SJCRH30 (cell line): ENCODE measurements around the gene TMEM222. TPM values are rescaled to one million over a fixed set of nuclear protein-coding genes. Genes with fewer than 3 reads are reported as not detected.

Source experiments
- DNase-seq, 2 experiments: peaks; one replicate each; pipeline ENCODE4 v3.0.0-alpha.2; 2015 to 2020
- H3K27ac ChIP-seq: fragments of 250-450 bp; sonication (Bioruptor Pico); 2 replicates; pipeline ENCODE4 v1.5.1; 2020; ENCODE audit warnings: mild to moderate bottlenecking, moderate library complexity
- H3K27me3 ChIP-seq: fragments of 250-450 bp; sonication (Bioruptor Pico); 2 replicates; pipeline ENCODE4 v1.5.1; 2020; ENCODE audit warnings: mild to moderate bottlenecking, moderate library complexity
- H3K36me3 ChIP-seq: fragments of 250-450 bp; sonication (Bioruptor Pico); 2 replicates; pipeline ENCODE4 v1.5.1; 2020; ENCODE audit warnings: mild to moderate bottlenecking, moderate library complexity
- H3K4me1 ChIP-seq: fragments of 250-450 bp; sonication (Bioruptor Pico); 2 replicates; pipeline ENCODE4 v1.5.1; 2020; ENCODE audit warnings: mild to moderate bottlenecking, moderate library complexity
- H3K4me3 ChIP-seq: fragments of 250-450 bp; sonication (Bioruptor Pico); 2 replicates; pipeline ENCODE4 v1.5.1; 2020; ENCODE audit warnings: mild to moderate bottlenecking, moderate library complexity
- H3K9me3 ChIP-seq: fragments of 250-450 bp; sonication (Bioruptor Pico); replicated peaks from 2 replicates; pipeline ENCODE4 v1.5.1; 2020; ENCODE audit warnings: mild to moderate bottlenecking, moderate library complexity
- total RNA-seq: library from RNA; depleted of rRNA; stranded (reverse); fragments of >200 nt; shearing (Covaris generic); gene quantifications from 2 replicates; pipeline ENCODE4 v1.2.3, GENCODE V29; 2014

TMEM222 gene
- total RNA-seq, 1 experiment from 2014 or later = 26.0 TPM

DNA sequence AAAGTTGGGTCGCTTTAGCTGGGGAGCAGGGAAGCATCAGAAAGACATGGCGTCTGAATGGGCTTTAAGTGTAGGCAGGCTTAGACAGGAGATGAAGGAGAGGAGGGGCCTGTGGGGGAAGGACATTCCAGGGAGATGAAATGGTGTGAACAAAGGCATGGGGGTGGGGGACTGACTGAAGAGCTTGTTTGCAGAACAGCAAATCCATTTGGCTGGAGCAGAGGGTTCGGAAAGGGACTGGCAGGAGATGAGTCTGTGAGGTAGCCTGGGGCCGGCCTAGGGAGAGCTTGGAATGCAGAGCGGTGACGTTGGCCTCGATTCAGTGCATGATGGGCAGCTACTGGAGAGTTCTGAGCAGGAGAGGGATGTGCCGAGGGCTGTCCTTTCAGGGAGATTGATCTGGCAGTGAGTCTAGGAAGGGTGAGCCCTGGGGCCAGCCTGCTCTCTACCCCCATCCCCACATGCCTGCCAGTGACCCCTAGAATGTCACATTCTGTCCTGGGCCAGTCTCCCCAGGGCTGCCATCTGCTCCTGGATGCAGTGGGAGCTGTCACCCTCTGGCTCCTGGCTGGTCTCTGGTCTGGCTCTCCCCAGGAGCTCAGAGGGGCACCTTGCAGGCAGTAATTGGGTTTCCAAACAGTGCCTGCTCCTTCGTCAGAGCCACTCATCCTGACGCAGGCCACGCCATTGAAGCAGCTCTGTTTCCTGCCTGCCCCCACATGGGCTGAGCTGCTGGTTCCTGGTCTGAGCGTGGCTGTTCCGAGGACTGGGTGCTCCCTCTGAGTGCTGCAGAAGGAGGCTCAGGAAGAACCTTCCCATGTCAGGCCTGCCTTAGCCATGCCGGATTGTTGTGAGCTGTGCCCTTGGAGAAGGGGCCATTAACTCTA lies 22.3 kb upstream of the TMEM222 start:
- Histone ChIP-seq H3K27me3 (no peaks in the 10 kb centered on the region), H3K9me3 (no peaks in the 10 kb centered on the region), H3K4me3 (no peak overlapping the region), H3K27ac (peak overlapping the region; percentile 74), H3K4me1 (peaks cover 27% of the 10 kb centered on the region), H3K36me3 (no peaks in the 10 kb centered on the region)
- DNase-seq = peak; percentile 36 to 58

GRCh38 chr1:27300341-27301051 lies 21.5 kb upstream of the TMEM222 start:
- Histone ChIP-seq H3K4me3 (peak overlapping the region; percentile 11; the same call in 1 of the 2 replicates), H3K27ac (peak overlapping the region; percentile 74), H3K9me3 (no peaks in the 10 kb centered on the region), H3K36me3 (no peaks in the 10 kb centered on the region), H3K4me1 (peaks cover 27% of the 10 kb centered on the region), H3K27me3 (no peaks in the 10 kb centered on the region)
- peak; percentile 97 to 99 for DNase-seq

GRCh38 chr1:27301052-27301422 lies 20.9 kb upstream of the TMEM222 start:
- peaks cover 27% of the 10 kb centered on the region for H3K4me1 ChIP-seq
- peak overlapping the region; percentile 74; the same call in 1 of the 2 replicates for H3K27ac ChIP-seq
- no peaks in the 10 kb centered on the region for H3K36me3 ChIP-seq
- DNase-seq = no peak
- no peaks in the 10 kb centered on the region for H3K9me3 ChIP-seq
- no peak overlapping the region for H3K4me3 ChIP-seq
- no peaks in the 10 kb centered on the region for H3K27me3 ChIP-seq

DNA sequence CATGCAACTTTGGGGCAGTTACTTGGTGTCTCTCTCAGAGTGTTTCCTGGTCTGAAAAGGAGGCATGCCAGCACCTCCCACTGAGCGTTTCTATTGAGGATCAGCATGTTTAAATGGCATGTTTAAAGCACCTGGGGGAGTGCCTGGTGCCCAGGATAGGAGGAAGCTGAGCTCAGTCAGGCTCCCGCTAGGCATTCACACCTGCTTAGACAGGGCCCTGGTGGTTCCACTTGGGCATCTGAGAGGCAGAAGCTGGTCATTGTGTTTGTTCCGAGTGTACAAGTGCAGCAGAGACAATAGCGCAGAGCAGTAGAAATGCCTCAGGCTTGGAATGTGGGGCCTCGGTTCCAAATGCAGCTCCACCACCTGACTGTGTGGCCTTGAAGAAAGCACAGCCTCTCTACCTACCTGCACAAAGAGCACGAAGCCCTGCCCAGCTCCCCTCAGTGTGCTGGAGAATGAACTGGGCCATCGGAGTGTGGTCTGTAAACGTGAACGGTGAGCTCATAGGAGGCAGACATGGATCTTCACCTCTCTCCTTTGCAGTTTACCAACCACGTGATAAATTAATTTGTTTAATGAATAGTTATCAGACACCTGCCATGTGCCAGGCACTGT lies 20.3 kb upstream of the TMEM222 start:
- Histone ChIP-seq H3K27me3 (no peaks in the 10 kb centered on the region), H3K4me1 (peaks cover 32% of the 10 kb centered on the region), H3K9me3 (no peaks in the 10 kb centered on the region), H3K27ac (no peak overlapping the region), H3K36me3 (no peaks in the 10 kb centered on the region), H3K4me3 (no peak overlapping the region)
- no peak for DNase-seq

DNA sequence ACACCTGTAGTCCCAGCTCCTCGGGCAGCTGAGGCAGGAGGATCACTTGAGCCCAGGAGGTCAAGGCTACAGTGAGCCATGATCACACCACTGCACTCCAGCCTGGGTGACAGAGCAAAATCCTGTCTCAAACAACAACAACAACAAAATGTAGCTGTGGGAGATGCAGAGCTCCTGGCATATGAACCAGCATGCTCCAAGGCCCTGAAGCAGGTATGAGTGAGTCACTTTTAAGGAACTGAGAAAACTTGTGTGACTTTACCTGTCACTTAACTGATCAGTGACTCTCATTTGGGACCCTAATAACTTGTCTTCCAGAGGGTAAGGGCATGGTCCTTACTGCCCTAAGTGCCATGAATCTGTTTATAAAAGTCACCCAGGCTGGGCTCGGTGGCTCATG lies 19.4 kb upstream of the TMEM222 start:
- no peaks in the 10 kb centered on the region for H3K27me3 ChIP-seq
- H3K4me1 ChIP-seq = peaks cover 41% of the 10 kb centered on the region
- H3K9me3 ChIP-seq = no peaks in the 10 kb centered on the region
- no peaks in the 10 kb centered on the region for H3K36me3 ChIP-seq
- no peak overlapping the region for H3K27ac ChIP-seq
- no peak for DNase-seq
- no peak overlapping the region for H3K4me3 ChIP-seq

GRCh38 chr1:27303509-27303908 lies 18.5 kb upstream of the TMEM222 start:
- Histone ChIP-seq H3K27ac (no peak overlapping the region), H3K9me3 (no peaks in the 10 kb centered on the region), H3K4me1 (peaks cover 48% of the 10 kb centered on the region), H3K4me3 (no peak overlapping the region), H3K27me3 (no peaks in the 10 kb centered on the region), H3K36me3 (no peaks in the 10 kb centered on the region)
- no peak for DNase-seq

DNA sequence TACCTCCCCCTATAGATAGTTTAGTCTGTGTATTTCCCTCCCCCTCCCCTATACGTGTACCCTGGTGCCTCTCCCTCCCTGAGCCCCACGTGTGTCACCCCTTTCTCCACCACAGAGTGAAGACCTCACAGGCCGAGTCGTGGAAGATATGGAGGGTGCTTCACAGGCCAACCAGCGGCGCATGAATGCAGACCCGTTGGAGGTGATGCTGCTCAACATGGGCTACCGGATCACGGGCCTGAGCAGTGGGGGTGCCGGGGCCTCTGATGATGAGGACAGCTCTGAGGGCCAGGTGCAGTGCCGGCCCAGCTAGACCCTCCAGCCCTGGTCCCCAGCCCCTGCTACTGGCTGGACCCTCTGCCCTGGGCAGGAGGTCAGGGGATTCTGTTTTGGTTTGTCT lies 15.9 kb upstream of the TMEM222 start:
- no peak for DNase-seq
- Histone ChIP-seq H3K36me3 (no peaks in the 10 kb centered on the region), H3K27me3 (no peaks in the 10 kb centered on the region), H3K4me1 (peaks cover 40% of the 10 kb centered on the region), H3K9me3 (no peaks in the 10 kb centered on the region), H3K27ac (no peak overlapping the region), H3K4me3 (no peak overlapping the region)

GRCh38 chr1:27306892-27307761 lies 14.8 kb upstream of the TMEM222 start:
- DNase-seq = peak; percentile 81 to 89
- no peaks in the 10 kb centered on the region for H3K27me3 ChIP-seq
- no peaks in the 10 kb centered on the region for H3K36me3 ChIP-seq
- H3K27ac ChIP-seq = peak overlapping the region; percentile 47; the same call in 1 of the 2 replicates
- no peaks in the 10 kb centered on the region for H3K9me3 ChIP-seq
- peaks cover 36% of the 10 kb centered on the region for H3K4me1 ChIP-seq
- H3K4me3 ChIP-seq = no peak overlapping the region

GRCh38 chr1:27307874-27308598 lies 13.9 kb upstream of the TMEM222 start:
- no peak overlapping the region for H3K4me3 ChIP-seq
- no peaks in the 10 kb centered on the region for H3K27me3 ChIP-seq
- H3K27ac ChIP-seq = peak overlapping the region; percentile 47
- H3K36me3 ChIP-seq = no peaks in the 10 kb centered on the region
- DNase-seq = peak; percentile 78 to 88
- no peaks in the 10 kb centered on the region for H3K9me3 ChIP-seq
- H3K4me1 ChIP-seq = peaks cover 36% of the 10 kb centered on the region

DNA sequence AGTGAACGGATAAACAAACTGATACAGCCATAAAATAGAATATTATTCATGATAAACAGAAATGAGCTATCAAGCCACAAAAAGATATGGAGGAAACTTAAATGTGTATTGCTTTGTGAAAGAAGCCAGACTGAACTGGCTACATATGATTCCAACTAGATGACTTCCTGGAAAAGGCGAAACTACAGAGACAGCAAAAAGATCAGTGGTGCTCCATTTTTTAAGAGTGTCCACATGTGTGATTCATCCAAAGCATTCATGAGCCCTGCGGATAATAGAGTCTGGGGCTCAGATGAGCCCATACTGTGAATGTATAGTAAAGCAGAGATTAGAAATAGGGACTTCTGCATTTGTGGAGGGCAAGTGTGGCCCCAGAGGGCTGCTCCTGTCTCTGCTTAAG lies 7.8 kb upstream of the TMEM222 start:
- Histone ChIP-seq H3K4me3 (no peak overlapping the region), H3K27ac (no peak overlapping the region), H3K4me1 (peaks cover 12% of the 10 kb centered on the region), H3K36me3 (no peaks in the 10 kb centered on the region), H3K27me3 (peaks cover 9% of the 10 kb centered on the region; the same call in 1 of the 2 replicates), H3K9me3 (no peaks in the 10 kb centered on the region)
- no peak for DNase-seq

DNA sequence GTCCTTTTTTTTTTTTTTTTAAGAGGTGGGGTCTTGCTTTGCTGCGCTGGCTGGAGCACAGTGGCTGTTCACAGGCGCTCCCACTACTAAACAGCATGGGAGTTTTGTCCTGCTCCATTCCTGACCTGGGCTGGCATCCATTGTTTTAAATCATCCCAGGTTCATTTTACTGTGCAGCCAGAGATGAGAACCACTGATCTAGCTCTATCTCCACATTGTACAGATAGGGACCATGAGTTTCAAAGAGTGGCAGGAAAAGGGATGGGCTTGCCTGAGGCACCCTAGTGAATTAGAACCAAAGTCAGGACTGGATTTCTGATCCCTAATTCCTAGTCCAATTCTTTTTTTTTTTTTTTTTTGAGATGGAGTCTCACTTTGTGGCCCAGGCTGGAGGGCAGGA lies 7.2 kb upstream of the TMEM222 start:
- no peaks in the 10 kb centered on the region for H3K36me3 ChIP-seq
- H3K27ac ChIP-seq = no peak overlapping the region
- no peaks in the 10 kb centered on the region for H3K9me3 ChIP-seq
- DNase-seq = no peak
- H3K4me3 ChIP-seq = no peak overlapping the region
- peaks cover 9% of the 10 kb centered on the region; the same call in 1 of the 2 replicates for H3K27me3 ChIP-seq
- peaks cover 9% of the 10 kb centered on the region for H3K4me1 ChIP-seq

DNA sequence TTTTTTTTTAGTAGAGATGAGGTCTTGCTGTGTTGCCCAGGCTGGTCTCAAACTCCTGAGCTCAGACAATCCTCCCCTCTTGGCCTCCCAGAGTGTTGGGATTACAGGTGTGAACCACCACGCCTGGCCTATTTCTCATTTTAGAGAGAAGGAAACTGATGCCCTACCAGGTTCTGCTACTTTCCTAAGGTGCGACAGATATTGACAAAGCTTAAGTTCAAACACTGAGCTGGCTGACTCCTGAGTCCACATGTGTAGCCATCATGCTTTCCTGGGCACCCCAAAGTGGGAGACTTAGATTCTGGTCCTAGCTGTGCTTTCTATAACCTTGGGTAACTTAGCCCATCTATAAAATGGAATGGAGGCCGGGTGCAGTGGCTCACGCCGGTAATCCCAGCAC lies 5.1 kb upstream of the TMEM222 start:
- H3K9me3 ChIP-seq = no peaks in the 10 kb centered on the region
- H3K4me3 ChIP-seq = no peak overlapping the region
- H3K27ac ChIP-seq = no peak overlapping the region
- H3K36me3 ChIP-seq = no peaks in the 10 kb centered on the region
- H3K27me3 ChIP-seq = peaks cover 9% of the 10 kb centered on the region; the same call in 1 of the 2 replicates
- DNase-seq = no peak
- H3K4me1 ChIP-seq = no peaks in the 10 kb centered on the region

DNA sequence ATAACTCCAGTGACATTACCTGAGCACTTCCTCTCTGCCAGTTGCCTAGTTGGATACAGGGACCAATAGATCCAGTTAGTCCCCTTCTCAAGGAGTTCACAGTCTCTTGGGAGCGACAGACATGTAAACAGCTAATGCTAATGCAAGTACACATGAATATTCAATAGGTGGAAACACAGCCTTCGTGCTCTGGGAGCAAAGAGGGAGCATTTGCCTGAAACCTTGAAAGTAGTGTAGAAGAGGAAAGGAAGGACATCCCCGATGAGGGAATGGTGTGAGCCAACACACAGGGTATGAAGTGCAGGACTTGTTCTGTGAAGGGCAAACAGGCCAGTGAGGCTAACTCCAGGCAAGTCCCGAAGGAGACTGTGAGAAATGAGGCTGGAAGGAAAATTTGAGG lies 3.8 kb upstream of the TMEM222 start:
- no peak overlapping the region for H3K27ac ChIP-seq
- no peaks in the 10 kb centered on the region for H3K36me3 ChIP-seq
- H3K27me3 ChIP-seq = peaks cover 9% of the 10 kb centered on the region; the same call in 1 of the 2 replicates
- no peak for DNase-seq
- no peaks in the 10 kb centered on the region; the same call in 1 of the 2 replicates for H3K4me1 ChIP-seq
- no peaks in the 10 kb centered on the region for H3K9me3 ChIP-seq
- no peak overlapping the region for H3K4me3 ChIP-seq

DNA sequence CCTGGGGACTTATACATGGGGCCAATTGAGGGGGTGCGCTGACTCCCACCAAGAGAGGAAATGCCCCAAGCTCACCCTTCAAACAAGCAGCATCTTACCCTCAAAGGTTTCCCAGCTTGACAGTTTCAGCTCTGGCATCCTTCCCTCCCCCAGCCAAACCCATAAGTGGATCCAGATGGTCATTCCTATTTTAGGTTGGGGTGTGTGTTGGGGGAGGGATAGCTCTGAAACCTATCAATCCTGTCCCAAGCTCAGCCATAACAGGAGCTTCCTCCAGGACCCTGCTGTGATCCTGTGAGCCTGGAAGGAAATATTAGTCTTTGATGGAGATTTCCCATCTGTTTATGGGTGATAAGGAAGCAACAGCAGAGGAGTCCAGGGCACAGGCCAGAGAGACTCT lies 3.4 kb upstream of the TMEM222 start:
- Histone ChIP-seq H3K4me1 (no peaks in the 10 kb centered on the region; the same call in 1 of the 2 replicates), H3K36me3 (no peaks in the 10 kb centered on the region), H3K27me3 (peaks cover 9% of the 10 kb centered on the region; the same call in 1 of the 2 replicates), H3K27ac (no peak overlapping the region), H3K4me3 (no peak overlapping the region), H3K9me3 (no peaks in the 10 kb centered on the region)
- no peak for DNase-seq
